ENCODE data around the gene UNC119. TPM values are rescaled to one million over a fixed set of nuclear protein-coding genes. Genes with fewer than 3 reads are reported as not detected.

UNC119 gene
- total RNA-seq, 1 experiment from 2014 or later, result 43.2 TPM

DNA sequence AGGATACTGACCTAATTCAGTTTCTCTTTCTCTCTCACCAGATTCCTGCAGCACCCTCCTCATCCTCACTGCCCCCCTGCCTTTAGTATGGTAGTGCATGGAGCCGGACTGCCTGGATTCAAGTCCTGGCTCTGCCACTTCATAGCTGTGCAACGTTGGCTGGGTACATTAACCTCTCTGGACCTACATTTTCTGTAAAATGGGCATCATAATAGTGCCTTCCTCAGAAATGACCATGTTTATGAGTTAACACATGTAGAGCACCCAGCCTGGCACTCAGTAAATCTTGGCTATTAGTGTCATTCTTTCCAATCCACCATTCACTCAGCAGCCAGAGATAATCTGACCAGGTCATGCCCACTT, 7.3 kb downstream of the UNC119 start:
- ChIA-PET RAD21 (ENCODE audit: low non-redundant PET in 1 of 2, low total read pairs in 2 of 2, uncharacterized antibody in 2 of 2, unreplicated experiment in 2 of 2) (no interaction called here), CTCF (no interaction called here), POLR2A (no interaction called here)
- Histone ChIP-seq H3K4me3 (replicated peaks in 1 of 2; ENCODE audit: low read depth in 1 of 2, low read length in 2 of 2) (no peak overlapping the region), H3K27ac (ENCODE audit: low read depth, low read length) (no peak overlapping the region), H3K9me2 (ENCODE audit: insufficient read depth) (no peaks in the 10 kb centered on the region), H3K36me3 (ENCODE audit: control insufficient read depth in 1 of 2, insufficient read depth in 2 of 2, low read length in 2 of 2) (peaks cover 0 to 4% of the 10 kb centered on the region in 2 experiments; a peak in 2 of 4 replicates), H2AFZ (ENCODE audit: low read depth, low read length, poor library complexity, severe bottlenecking) (no peak overlapping the region), H3K27me3 (ENCODE audit: insufficient read depth, low read length) (no peaks in the 10 kb centered on the region), H3K9me3 (ENCODE audit: control insufficient read depth in 1 of 2, insufficient read depth in 1 of 2, low read depth in 1 of 2, low read length in 2 of 2) (no peaks in the 10 kb centered on the region), H3K79me2 (ENCODE audit: insufficient read depth, low read length) (no peaks in the 10 kb centered on the region), H3K9ac (ENCODE audit: low read length) (no peak overlapping the region), H4K20me1 (ENCODE audit: insufficient read depth) (no peaks in the 10 kb centered on the region), H3K4me2 (ENCODE audit: low read length) (no peak overlapping the region), H3K4me1 (ENCODE audit: control insufficient read depth in 1 of 2, insufficient read depth in 2 of 2, low read length in 2 of 2) (peaks cover 0 to 10% of the 10 kb centered on the region in 2 experiments; a peak in 1 of 4 replicates)
- no peak for TF ChIP-seq POLR2A (IDR thresholded peaks at IDR 0.05; ENCODE audit: borderline replicate concordance, extremely low read depth, insufficient read depth, insufficient read length)
- BruUV-seq (replicated peaks), result no TSS peak
- intact Hi-C loops (cut with micrococcal nuclease), result no loop called here
- DNase-seq (ENCODE audit: low read depth, low spot score) (no peak), ATAC-seq (no peak)

DNA sequence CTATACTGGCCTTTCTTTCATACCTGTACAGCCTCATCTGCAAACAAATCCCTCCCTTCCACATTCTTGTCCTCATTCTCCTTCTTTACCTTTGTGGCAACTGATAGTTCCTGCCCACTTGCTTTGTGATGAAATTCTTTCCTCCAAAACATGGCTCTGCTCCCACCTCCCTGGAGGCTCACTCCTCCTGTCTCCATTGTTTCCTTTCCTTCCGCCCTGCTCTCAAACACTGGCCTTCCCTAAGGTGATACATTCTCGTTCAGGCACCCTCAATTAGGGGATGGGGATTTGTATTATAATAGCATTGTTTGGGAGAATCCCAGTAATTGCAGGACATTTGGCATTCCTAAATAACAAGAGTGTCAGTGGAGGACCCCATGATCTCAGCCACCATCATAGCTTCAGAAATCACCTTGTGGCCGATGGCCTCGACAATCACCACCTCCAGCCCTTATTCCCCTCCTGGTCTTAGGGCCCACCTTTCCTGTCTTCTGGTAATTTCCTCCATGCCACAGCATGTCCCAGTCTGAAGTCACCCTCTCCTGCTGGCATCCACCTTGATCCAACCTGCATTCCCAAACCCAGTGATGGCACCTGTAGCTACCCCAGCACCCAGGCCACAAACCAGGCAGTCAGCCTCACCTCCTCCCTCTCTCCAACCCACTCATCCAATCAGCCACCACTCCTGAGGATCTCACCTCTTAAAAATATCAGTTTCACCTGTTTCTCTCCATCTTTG, 7.9 kb downstream of the UNC119 start:
- BruUV-seq (replicated peaks), result no TSS peak
- peaks cover 0 to 10% of the 10 kb centered on the region in 2 experiments; a peak in 1 of 4 replicates for H3K4me1 ChIP-seq (ENCODE audit: control insufficient read depth in 1 of 2, insufficient read depth in 2 of 2, low read length in 2 of 2)
- CTCF ChIA-PET, result no interaction called here
- H3K9ac ChIP-seq (ENCODE audit: low read length), result no peak overlapping the region
- no peaks in the 10 kb centered on the region for H3K9me3 ChIP-seq (ENCODE audit: control insufficient read depth in 1 of 2, insufficient read depth in 1 of 2, low read depth in 1 of 2, low read length in 2 of 2)
- ATAC-seq (no peak), DNase-seq (ENCODE audit: low read depth, low spot score) (no peak)
- no peaks in the 10 kb centered on the region for H3K27me3 ChIP-seq (ENCODE audit: insufficient read depth, low read length)
- peaks cover 0 to 4% of the 10 kb centered on the region in 2 experiments; a peak in 2 of 4 replicates for H3K36me3 ChIP-seq (ENCODE audit: control insufficient read depth in 1 of 2, insufficient read depth in 2 of 2, low read length in 2 of 2)
- POLR2A ChIA-PET, result no interaction called here
- no peaks in the 10 kb centered on the region for H3K9me2 ChIP-seq (ENCODE audit: insufficient read depth)
- no peaks in the 10 kb centered on the region for H4K20me1 ChIP-seq (ENCODE audit: insufficient read depth)
- no peak overlapping the region for H3K4me3 ChIP-seq (replicated peaks in 1 of 2; ENCODE audit: low read depth in 1 of 2, low read length in 2 of 2)
- no peak overlapping the region for H3K27ac ChIP-seq (ENCODE audit: low read depth, low read length)
- intact Hi-C loops (cut with micrococcal nuclease), result no loop called here
- H2AFZ ChIP-seq (ENCODE audit: low read depth, low read length, poor library complexity, severe bottlenecking), result no peak overlapping the region
- H3K4me2 ChIP-seq (ENCODE audit: low read length), result no peak overlapping the region
- RAD21 ChIA-PET (ENCODE audit: low non-redundant PET in 1 of 2, low total read pairs in 2 of 2, uncharacterized antibody in 2 of 2, unreplicated experiment in 2 of 2), result no interaction called here
- H3K79me2 ChIP-seq (ENCODE audit: insufficient read depth, low read length), result no peaks in the 10 kb centered on the region
- TF ChIP-seq, protein P1, sequence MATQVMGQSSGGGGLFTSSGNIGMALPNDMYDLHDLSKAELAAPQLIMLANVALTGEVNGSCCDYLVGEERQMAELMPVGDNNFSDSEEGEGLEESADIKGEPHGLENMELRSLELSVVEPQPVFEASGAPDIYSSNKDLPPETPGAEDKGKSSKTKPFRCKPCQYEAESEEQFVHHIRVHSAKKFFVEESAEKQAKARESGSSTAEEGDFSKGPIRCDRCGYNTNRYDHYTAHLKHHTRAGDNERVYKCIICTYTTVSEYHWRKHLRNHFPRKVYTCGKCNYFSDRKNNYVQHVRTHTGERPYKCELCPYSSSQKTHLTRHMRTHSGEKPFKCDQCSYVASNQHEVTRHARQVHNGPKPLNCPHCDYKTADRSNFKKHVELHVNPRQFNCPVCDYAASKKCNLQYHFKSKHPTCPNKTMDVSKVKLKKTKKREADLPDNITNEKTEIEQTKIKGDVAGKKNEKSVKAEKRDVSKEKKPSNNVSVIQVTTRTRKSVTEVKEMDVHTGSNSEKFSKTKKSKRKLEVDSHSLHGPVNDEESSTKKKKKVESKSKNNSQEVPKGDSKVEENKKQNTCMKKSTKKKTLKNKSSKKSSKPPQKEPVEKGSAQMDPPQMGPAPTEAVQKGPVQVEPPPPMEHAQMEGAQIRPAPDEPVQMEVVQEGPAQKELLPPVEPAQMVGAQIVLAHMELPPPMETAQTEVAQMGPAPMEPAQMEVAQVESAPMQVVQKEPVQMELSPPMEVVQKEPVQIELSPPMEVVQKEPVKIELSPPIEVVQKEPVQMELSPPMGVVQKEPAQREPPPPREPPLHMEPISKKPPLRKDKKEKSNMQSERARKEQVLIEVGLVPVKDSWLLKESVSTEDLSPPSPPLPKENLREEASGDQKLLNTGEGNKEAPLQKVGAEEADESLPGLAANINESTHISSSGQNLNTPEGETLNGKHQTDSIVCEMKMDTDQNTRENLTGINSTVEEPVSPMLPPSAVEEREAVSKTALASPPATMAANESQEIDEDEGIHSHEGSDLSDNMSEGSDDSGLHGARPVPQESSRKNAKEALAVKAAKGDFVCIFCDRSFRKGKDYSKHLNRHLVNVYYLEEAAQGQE (IDR thresholded peaks at IDR 0.05; ENCODE audit: low read depth), result no peak
- TF ChIP-seq JUND (IDR thresholded peaks at IDR 0.05) (no peak), POLR2A (IDR thresholded peaks at IDR 0.05; ENCODE audit: borderline replicate concordance, extremely low read depth, insufficient read depth, insufficient read length) (no peak), ZNF274 (IDR thresholded peaks at IDR 0.05; ENCODE audit: low read depth, low read length) (no peak), YY1 (IDR thresholded peaks at IDR 0.05; ENCODE audit: extremely low read depth, insufficient replicate concordance, low read depth, low read length) (no peak), EZH2 (IDR thresholded peaks at IDR 0.05) (no peak), SIN3A (IDR thresholded peaks at IDR 0.05; ENCODE audit: low read depth) (no peak), EZH2phosphoT487 (IDR thresholded peaks at IDR 0.05; ENCODE audit: borderline replicate concordance) (no peak), ATF3 (IDR thresholded peaks at IDR 0.05) (no peak), POLR2AphosphoS5 (IDR thresholded peaks at IDR 0.05; ENCODE audit: low read depth, low read length) (no peak), FOSL1 (IDR thresholded peaks at IDR 0.05; ENCODE audit: low read depth) (no peak), CEBPB (IDR thresholded peaks at IDR 0.05; ENCODE audit: low read depth) (no peak), EGR1 (IDR thresholded peaks at IDR 0.05; ENCODE audit: low read depth) (no peak), SRF (IDR thresholded peaks at IDR 0.05; ENCODE audit: low read depth) (no peak)
- TF ChIP-seq, protein P2, sequence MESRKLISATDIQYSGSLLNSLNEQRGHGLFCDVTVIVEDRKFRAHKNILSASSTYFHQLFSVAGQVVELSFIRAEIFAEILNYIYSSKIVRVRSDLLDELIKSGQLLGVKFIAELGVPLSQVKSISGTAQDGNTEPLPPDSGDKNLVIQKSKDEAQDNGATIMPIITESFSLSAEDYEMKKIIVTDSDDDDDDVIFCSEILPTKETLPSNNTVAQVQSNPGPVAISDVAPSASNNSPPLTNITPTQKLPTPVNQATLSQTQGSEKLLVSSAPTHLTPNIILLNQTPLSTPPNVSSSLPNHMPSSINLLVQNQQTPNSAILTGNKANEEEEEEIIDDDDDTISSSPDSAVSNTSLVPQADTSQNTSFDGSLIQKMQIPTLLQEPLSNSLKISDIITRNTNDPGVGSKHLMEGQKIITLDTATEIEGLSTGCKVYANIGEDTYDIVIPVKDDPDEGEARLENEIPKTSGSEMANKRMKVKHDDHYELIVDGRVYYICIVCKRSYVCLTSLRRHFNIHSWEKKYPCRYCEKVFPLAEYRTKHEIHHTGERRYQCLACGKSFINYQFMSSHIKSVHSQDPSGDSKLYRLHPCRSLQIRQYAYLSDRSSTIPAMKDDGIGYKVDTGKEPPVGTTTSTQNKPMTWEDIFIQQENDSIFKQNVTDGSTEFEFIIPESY (IDR thresholded peaks at IDR 0.05; ENCODE audit: extremely low read depth, insufficient replicate concordance, low read length), result no peak

All from HCT116 (cell line).